ENCODE results near the gene C2CD4B.

C2CD4B gene

GRCh38 chr15:62118520-62119226, 46.4 kb downstream of the C2CD4B start:
- DNase-seq = no peak

- DNase-seq = no peak
These were observed 49.2 kb downstream of the C2CD4B start for GRCh38 chr15:62115847-62116246.

All from stimulated activated CD4-positive, alpha-beta T cell treated with anti-CD3 and anti-CD28 coated beads, Interleukin-15, amount 100 ng/mL, for 24 hours (primary cell).